Measurements from ENCODE around the gene CEP290. TPM values are rescaled to one million over a fixed set of nuclear protein-coding genes. Genes with fewer than 3 reads are reported as not detected.

Gene CEP290
- total RNA-seq, 1 experiment from 2014 or later, result 27.3 TPM

DNA sequence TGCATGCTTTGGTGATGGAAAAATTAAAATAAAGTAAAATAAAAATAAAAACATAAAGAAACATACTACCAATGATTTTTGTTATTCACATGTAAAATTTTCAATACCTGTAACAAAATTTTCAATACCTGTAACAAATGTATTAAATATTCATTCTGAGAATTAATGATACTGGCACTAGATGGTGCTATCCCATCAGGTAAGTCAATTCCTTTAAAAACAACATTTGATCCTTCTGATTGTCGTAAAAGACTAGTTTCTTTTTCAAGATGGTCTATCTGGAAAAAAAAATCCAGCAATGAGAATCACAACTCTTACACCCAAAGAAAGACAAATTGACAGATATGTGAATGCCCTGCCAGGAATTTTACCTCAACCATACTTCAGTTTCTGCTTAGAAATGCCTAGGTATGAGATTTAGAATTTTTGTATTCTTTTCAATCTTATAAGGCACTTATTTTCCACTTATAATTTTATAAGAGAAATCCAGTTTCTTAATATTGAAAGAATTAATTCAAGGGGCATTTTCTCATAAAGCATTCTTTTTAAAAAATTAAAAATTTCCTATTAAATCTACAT, 30.7 kb downstream of the CEP290 start:
- intact Hi-C loops (cut with micrococcal nuclease; ENCODE audit: unreplicated experiment), result loop anchor here (2.0 kb wide), 1 partner anchor 884 kb away; no protein-coding TSS in a partner anchor
- Histone ChIP-seq H3K4me3 (ENCODE audit: low read depth, low read length, poor library complexity, severe bottlenecking) (no peak overlapping the region), H3K36me3 (ENCODE audit: insufficient read depth, low read length, poor library complexity, severe bottlenecking) (peaks cover 22% of the 10 kb centered on the region), H3K27ac (ENCODE audit: low read depth, low read length, poor library complexity, severe bottlenecking) (no peak overlapping the region), H3K9me3 (ENCODE audit: low read depth, low read length, poor library complexity, severe bottlenecking) (no peaks in the 10 kb centered on the region), H3K27me3 (replicated peaks; ENCODE audit: insufficient read depth, low read depth, low read length, poor library complexity) (no peaks in the 10 kb centered on the region), H3K4me1 (ENCODE audit: insufficient read depth, low read length, poor library complexity, severe bottlenecking) (no peaks in the 10 kb centered on the region)
- peak; percentile 49 for DNase-seq (ENCODE audit: low spot score)
- ChIA-PET POLR2A (ENCODE audit: low non-redundant PET) (no interaction called here), CTCF (no interaction called here)
- TF ChIP-seq, protein P1, sequence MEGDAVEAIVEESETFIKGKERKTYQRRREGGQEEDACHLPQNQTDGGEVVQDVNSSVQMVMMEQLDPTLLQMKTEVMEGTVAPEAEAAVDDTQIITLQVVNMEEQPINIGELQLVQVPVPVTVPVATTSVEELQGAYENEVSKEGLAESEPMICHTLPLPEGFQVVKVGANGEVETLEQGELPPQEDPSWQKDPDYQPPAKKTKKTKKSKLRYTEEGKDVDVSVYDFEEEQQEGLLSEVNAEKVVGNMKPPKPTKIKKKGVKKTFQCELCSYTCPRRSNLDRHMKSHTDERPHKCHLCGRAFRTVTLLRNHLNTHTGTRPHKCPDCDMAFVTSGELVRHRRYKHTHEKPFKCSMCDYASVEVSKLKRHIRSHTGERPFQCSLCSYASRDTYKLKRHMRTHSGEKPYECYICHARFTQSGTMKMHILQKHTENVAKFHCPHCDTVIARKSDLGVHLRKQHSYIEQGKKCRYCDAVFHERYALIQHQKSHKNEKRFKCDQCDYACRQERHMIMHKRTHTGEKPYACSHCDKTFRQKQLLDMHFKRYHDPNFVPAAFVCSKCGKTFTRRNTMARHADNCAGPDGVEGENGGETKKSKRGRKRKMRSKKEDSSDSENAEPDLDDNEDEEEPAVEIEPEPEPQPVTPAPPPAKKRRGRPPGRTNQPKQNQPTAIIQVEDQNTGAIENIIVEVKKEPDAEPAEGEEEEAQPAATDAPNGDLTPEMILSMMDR (conservative IDR thresholded peaks at IDR 0.05; ENCODE audit: low read depth, low read length), result peak; percentile 60
- TF ChIP-seq EZH2 (IDR thresholded peaks at IDR 0.05; ENCODE audit: borderline replicate concordance, low read depth, low read length, poor library complexity, severe bottlenecking), result no peak
- BruUV-seq (replicated peaks), result no TSS peak

DNA sequence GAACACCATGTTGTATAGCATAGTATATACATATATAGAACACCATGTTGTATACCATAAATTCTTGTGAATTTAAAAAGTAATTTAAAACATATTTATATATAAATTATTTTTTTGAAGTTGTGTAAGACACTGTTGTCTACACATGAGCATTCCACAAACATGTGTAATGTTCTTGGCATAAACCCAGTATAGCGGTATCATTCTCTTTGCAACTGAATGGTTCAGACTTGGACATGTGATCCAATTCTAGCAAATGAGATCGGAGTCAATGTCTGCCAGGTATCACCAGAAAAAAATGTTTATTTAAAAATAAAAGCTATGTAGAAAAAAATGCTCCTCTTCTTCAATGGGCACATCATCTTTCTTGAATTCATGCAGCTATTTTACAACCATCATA, 33.9 kb downstream of the CEP290 start:
- intact Hi-C loops (cut with micrococcal nuclease; ENCODE audit: unreplicated experiment), result no loop called here
- H3K27me3 ChIP-seq (replicated peaks; ENCODE audit: insufficient read depth, low read depth, low read length, poor library complexity), result no peaks in the 10 kb centered on the region
- no peaks in the 10 kb centered on the region for H3K9me3 ChIP-seq (ENCODE audit: low read depth, low read length, poor library complexity, severe bottlenecking)
- DNase-seq (ENCODE audit: low spot score), result no peak
- H3K4me1 ChIP-seq (ENCODE audit: insufficient read depth, low read length, poor library complexity, severe bottlenecking), result no peaks in the 10 kb centered on the region
- ChIA-PET CTCF (no interaction called here), POLR2A (ENCODE audit: low non-redundant PET) (no interaction called here)
- peaks cover 20% of the 10 kb centered on the region for H3K36me3 ChIP-seq (ENCODE audit: insufficient read depth, low read length, poor library complexity, severe bottlenecking)
- no TSS peak for BruUV-seq (replicated peaks)
- H3K4me3 ChIP-seq (ENCODE audit: low read depth, low read length, poor library complexity, severe bottlenecking), result no peak overlapping the region
- no peak overlapping the region for H3K27ac ChIP-seq (ENCODE audit: low read depth, low read length, poor library complexity, severe bottlenecking)
- TF ChIP-seq, protein P1 (conservative IDR thresholded peaks at IDR 0.05; ENCODE audit: low read depth, low read length), result no peak
- no peak for TF ChIP-seq EZH2 (IDR thresholded peaks at IDR 0.05; ENCODE audit: borderline replicate concordance, low read depth, low read length, poor library complexity, severe bottlenecking)

DNA sequence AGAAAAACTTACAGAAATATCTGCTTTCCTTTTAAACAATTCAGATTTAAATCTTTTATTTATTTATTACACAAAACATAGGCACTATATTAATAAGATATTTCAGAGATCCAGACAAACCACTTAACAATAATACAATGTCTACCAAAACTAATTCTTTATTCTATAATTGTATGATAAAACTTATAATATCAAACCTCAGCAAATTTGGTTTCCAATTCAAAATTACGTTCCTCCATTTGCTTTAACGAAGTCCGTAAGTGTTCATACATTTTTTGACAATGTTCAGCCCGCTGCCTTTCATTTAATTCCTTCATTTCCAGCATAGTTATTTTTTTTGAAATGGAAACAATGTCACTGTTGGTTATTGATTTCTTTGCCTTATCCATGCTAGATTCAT, 48.3 kb downstream of the CEP290 start:
- no peak for DNase-seq (ENCODE audit: low spot score)
- ChIA-PET CTCF (no interaction called here), POLR2A (ENCODE audit: low non-redundant PET) (no interaction called here)
- intact Hi-C loops (cut with micrococcal nuclease; ENCODE audit: unreplicated experiment), result no loop called here
- no peaks in the 10 kb centered on the region for H3K4me1 ChIP-seq (ENCODE audit: insufficient read depth, low read length, poor library complexity, severe bottlenecking)
- BruUV-seq (replicated peaks), result no TSS peak
- no peaks in the 10 kb centered on the region for H3K27me3 ChIP-seq (replicated peaks; ENCODE audit: insufficient read depth, low read depth, low read length, poor library complexity)
- TF ChIP-seq, protein P1 (conservative IDR thresholded peaks at IDR 0.05; ENCODE audit: low read depth, low read length), result no peak
- TF ChIP-seq EZH2 (IDR thresholded peaks at IDR 0.05; ENCODE audit: borderline replicate concordance, low read depth, low read length, poor library complexity, severe bottlenecking), result no peak
- H3K4me3 ChIP-seq (ENCODE audit: low read depth, low read length, poor library complexity, severe bottlenecking), result no peak overlapping the region
- peaks cover 12% of the 10 kb centered on the region for H3K36me3 ChIP-seq (ENCODE audit: insufficient read depth, low read length, poor library complexity, severe bottlenecking)
- no peak overlapping the region for H3K27ac ChIP-seq (ENCODE audit: low read depth, low read length, poor library complexity, severe bottlenecking)
- no peaks in the 10 kb centered on the region for H3K9me3 ChIP-seq (ENCODE audit: low read depth, low read length, poor library complexity, severe bottlenecking)

Data from A673 (cell line).